GM06990 (cell line): ENCODE data around the gene DNM2.

ENCODE experiments used
- DNase-seq: peaks from one replicate; pipeline ENCODE4 v3.0.0-alpha.2; 2011; ENCODE audit not compliant: insufficient read length; ENCODE audit errors: extremely low read depth
- H3K27me3 ChIP-seq: replicated peaks from 2 replicates; pipeline ENCODE4 v1.6.0; 2011; ENCODE audit warnings: low read length; ENCODE audit not compliant: control insufficient read depth, insufficient read depth
- H3K36me3 ChIP-seq: 2 replicates; pipeline ENCODE4 v1.5.1; 2011; ENCODE audit warnings: low read length; ENCODE audit not compliant: control insufficient read depth, insufficient read depth
- H3K4me3 ChIP-seq: replicated peaks from 2 replicates; pipeline ENCODE4 v1.5.1; 2011; ENCODE audit warnings: low read depth, mild to moderate bottlenecking, control low read depth, low read length
- CTCF ChIP-seq: IDR thresholded peaks from 2 replicates; pipeline ENCODE4 v1.5.1; 2011; ENCODE audit warnings: low read length, control low read depth, mild to moderate bottlenecking, inconsistent platforms; ENCODE audit not compliant: insufficient read depth, poor library complexity, severe bottlenecking

Gene DNM2

DNA sequence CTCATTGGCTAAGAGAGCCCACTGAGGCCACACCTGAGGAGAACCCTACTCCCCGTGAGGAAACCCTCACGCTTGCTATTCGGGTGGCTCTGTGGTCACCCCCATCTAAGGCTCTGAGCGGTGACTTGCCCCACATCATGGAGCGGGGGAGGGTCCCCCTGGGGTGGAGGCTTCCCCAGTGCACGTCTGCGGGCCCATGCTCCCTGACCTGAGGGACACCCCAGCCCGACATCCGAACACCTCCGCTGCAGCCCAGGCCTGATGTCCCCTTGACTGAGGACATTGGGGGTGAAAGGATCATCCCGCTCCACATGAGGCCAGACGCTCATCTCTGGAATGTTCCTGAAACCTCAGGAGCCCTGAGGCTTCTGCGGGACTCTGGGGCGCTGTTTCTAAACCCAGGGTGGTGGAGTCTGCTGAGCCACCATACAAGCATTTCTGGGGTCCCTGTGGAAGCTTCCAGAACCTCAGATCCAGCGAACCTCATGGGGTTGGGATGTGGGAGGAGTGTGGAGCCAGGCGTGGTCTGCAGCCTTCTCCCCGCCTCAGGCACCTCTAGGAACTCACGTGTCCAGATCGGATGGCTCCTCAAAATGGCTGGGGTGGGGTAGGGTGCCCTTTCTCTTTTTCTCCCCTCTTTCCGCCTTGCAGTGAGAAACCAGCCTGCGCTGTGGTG lies 98.2 kb downstream of the DNM2 start:
- Histone ChIP-seq H3K27me3 (no peaks in the 10 kb centered on the region), H3K36me3 (peaks cover 37% of the 10 kb centered on the region), H3K4me3 (no peak overlapping the region)
- TF ChIP-seq CTCF, result no peak
- no peak for DNase-seq

GRCh38 chr19:10816691-10817090 lies 98.8 kb downstream of the DNM2 start:
- no peaks in the 10 kb centered on the region for H3K27me3 ChIP-seq
- peaks cover 34% of the 10 kb centered on the region for H3K36me3 ChIP-seq
- no peak for DNase-seq
- no peak overlapping the region for H3K4me3 ChIP-seq
- no peak for TF ChIP-seq CTCF

DNA sequence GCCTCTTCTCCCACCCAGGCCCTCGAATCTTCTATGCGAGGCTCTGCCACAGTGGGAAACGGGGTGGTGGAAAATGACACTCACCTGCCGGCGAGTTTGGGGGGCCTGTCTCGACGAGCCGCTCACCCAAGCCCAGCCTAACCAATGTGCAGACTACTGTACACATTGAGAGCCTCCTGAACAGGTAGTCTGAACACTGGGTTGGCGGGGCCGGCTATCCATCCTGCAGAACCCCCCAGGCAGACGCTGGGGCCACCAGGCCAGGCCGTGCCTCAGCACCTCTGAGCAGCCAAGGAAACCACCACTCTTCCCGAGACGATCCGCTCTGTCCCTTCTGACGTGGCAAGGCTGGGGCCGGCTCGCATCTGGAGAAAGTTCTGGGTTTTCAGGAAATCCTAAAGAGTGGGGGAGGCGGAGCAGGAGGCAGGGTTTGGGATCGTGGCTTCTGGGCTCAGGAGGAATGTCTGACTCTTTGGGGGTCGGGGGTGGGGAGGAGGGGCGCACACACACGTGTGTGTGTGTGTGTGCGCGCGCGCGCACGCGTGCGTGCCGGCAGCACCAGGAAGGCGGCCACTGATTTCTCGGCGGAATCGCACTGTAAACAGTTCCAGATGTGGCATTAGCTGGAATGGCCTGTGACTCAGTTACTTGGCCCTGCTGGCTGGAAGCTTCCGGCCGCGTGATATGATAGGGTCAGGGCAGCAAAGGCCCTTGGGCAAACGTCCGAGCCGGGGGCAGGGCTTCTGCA lies 99.6 kb downstream of the DNM2 start:
- no peak overlapping the region for H3K4me3 ChIP-seq

DNA sequence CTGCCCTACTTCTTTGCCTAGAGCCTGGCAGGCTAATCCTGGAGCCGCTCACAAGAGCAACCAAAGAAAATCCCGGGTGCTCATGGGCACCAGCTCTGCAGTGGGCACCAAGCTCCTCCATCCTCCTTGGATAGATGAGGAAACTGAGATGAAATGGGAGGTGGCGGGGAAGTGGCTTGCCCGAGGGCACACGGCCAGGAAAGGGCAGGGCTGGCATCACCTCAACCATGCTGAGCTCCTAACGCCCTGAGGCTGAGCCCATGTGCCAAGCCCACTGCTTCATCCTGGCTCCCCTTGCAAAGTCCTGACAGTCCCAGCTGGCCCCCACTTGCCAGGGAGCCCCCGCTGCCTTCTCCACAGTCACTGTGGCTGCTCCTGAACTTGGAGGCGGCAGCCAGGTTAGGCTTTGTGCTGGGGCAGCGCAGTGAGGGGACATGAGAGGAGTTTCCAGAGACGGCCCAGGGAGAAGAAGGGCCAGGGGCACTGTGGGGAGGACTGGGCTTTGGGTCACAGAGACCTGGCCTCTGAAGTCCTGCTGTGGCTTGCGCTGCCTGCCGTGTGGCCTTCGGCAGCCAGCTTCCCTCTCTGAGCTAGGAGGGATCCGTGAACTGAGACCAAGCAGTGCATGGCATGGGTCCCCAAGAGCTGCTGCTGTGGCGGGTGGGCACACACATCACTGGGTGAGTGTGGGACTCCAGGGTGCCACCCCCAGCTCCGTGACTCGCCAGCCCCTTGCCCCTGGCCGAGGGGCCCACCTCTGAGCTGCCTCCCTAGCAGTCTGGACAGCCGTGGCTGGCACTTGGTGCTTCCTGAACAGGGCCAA lies 100.6 kb downstream of the DNM2 start:
- DNase-seq, result no peak
- no peaks in the 10 kb centered on the region for H3K27me3 ChIP-seq
- peaks cover 30% of the 10 kb centered on the region for H3K36me3 ChIP-seq
- no peak for TF ChIP-seq CTCF
- H3K4me3 ChIP-seq, result no peak overlapping the region

More for the DNA sequence above, 99.6 kb downstream of the DNM2 start:
- H3K27me3 ChIP-seq, result no peaks in the 10 kb centered on the region
- H3K36me3 ChIP-seq, result peaks cover 31% of the 10 kb centered on the region
- no peak for TF ChIP-seq CTCF
- no peak for DNase-seq

DNA sequence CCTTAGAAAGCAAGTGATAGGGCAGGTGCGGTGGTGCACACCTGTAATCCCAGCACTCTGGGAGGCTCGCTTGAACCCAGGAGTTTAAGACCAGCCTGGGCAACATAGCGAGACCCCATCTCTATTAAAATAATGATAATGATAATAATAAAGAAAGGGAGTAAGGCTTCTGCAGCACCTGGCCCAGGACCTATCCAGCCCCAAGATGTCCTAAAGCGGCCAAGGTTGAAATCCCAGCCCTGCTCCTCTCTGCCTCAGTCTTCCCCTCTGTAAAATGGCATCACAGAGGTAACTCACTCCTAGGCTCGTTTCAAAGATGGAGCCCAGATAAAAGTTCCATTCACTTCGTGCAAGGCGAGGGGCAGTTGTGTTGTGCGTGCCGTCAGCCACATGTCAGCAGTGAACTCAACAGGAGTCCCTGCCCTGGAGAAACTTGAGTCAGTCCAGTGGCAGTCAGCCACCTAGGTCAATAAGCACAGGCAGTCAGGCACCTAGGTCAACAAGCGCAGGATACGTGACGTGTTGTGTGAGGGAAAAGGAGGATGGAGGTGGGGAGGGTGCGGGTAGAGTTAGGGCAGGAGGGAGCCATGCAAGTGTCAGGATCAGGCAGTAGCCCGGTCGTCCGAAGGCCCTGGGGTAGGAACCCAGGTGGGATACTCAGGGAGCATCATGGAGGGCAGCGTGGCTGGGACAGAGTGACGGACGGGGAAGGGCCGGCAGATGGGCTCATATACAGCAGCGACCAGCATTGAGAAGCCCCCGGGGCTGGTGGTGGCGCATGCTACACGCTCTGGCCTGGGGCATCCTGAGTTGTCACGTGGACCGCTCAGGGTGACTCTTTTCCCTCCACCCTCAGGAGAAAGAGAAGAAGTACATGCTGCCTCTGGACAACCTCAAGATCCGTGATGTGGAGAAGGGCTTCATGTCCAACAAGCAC lies 101.5 kb downstream of the DNM2 start:
- DNase-seq, result no peak
- H3K27me3 ChIP-seq, result no peaks in the 10 kb centered on the region
- no peak overlapping the region for H3K4me3 ChIP-seq
- peaks cover 35% of the 10 kb centered on the region for H3K36me3 ChIP-seq
- no peak for TF ChIP-seq CTCF
